ENCODE data around the gene WDFY1. TPM values are rescaled to one million over a fixed set of nuclear protein-coding genes. Genes with fewer than 3 reads are reported as not detected.

Gene WDFY1
- total and polyA plus RNA-seq, 2 experiments from 2014 or later, result 54.5 to 127 TPM

- TF ChIP-seq EZH2 (IDR thresholded peaks at IDR 0.05; ENCODE audit: low read depth, unreplicated experiment), result no peak
- no peak for TF ChIP-seq ZNF331 (CRISPR knock-in tag; IDR thresholded peaks at IDR 0.05; ENCODE audit: low read depth)
- TF ChIP-seq JUNB (IDR thresholded peaks at IDR 0.05; ENCODE audit: unreplicated experiment), result no peak
- no peak for TF ChIP-seq REST (IDR thresholded peaks at IDR 0.05; ENCODE audit: unreplicated experiment)
- no peak for TF ChIP-seq ETS1 (IDR thresholded peaks at IDR 0.05)
- no peak for TF ChIP-seq CTCF (conservative IDR thresholded peaks at IDR 0.05; ENCODE audit: low read depth in 2 of 2)
- no peak for TF ChIP-seq ZNF462 (CRISPR knock-in tag; IDR thresholded peaks at IDR 0.05)
- no peak for TF ChIP-seq EZH2phosphoT487 (IDR thresholded peaks at IDR 0.05; ENCODE audit: unreplicated experiment)
- TF ChIP-seq NANOG (IDR thresholded peaks at IDR 0.05; ENCODE audit: borderline replicate concordance), result no peak
- no peak for TF ChIP-seq CREB1 (CRISPR knock-in tag; IDR thresholded peaks at IDR 0.05; ENCODE audit: low read depth)
- TF ChIP-seq STAT1 (IDR thresholded peaks at IDR 0.05; ENCODE audit: unreplicated experiment), result no peak
- no peak for TF ChIP-seq ZNF114 (CRISPR knock-in tag; IDR thresholded peaks at IDR 0.05)
- no peak for TF ChIP-seq POLR2AphosphoS5 (IDR thresholded peaks at IDR 0.05; ENCODE audit: low read depth)
- Histone ChIP-seq H3K79me2 (replicated peaks; ENCODE audit: insufficient read depth) (no peaks in the 10 kb centered on the region), H3K27ac (ENCODE audit: low read depth) (no peak overlapping the region), H4K20me1 (replicated peaks; ENCODE audit: insufficient read depth) (no peaks in the 10 kb centered on the region; the same call in none of the 2 replicates), H3F3A (replicated peaks; ENCODE audit: low read depth) (no peaks in the 10 kb centered on the region; the same call in 1 of the 2 replicates), H3K4me3 (no peak overlapping the region), H2AFZ (no peak overlapping the region), H3K9me2 (ENCODE audit: insufficient read depth) (no peaks in the 10 kb centered on the region), H3K4me2 (no peak overlapping the region), H3K27me3 (ENCODE audit: insufficient read depth) (no peaks in the 10 kb centered on the region), H3K36me3 (ENCODE audit: insufficient read depth) (peaks cover 46% of the 10 kb centered on the region), H3K4me1 (ENCODE audit: insufficient read depth) (no peaks in the 10 kb centered on the region)
- Mint-ChIP-seq H3K9me3 (no peaks in the 10 kb centered on the region), H3K27me3 (ENCODE audit: insufficient read depth, low read depth, poor library complexity) (no peaks in the 10 kb centered on the region), H3K36me3 (ENCODE audit: low read depth) (peaks cover 79% of the 10 kb centered on the region), H3K4me3 (no peak overlapping the region), H3K27ac (no peak overlapping the region), H3K4me1 (no peaks in the 10 kb centered on the region; the same call in 2 of the 3 replicates)
- DNase-seq (ENCODE audit: low spot score), result no peak
- no peak for ATAC-seq
Measured at GRCh38 chr2:223880796-223881195, 64.3 kb downstream of the WDFY1 start.

All from GM23338 (cell line).